GM18861 (cell line): ENCODE measurements around the gene ARL8A.
"Not testable (repeated sequence)": the region's sequence is repeated elsewhere in the genome, so short reads cannot be mapped to it uniquely, and the experiment has no call there.

Experiments used
- ATAC-seq: cut with Tn5 transposase; IDR thresholded peaks from one replicate; pipeline ENCODE4 v1.9.1; 2021; ENCODE audit not compliant: unreplicated experiment

ARL8A gene

GRCh38 chr1:202144402-202145067, at the start of gene ARL8A:
ARL8A (minus strand) TSS chr1:202144737; CDS start chr1:202144572, 165 bp downstream.
- ATAC-seq: no peak

- ATAC-seq: no peak
These were observed 49.8 kb upstream of the ARL8A start for GRCh38 chr1:202194328-202194648.

DNA sequence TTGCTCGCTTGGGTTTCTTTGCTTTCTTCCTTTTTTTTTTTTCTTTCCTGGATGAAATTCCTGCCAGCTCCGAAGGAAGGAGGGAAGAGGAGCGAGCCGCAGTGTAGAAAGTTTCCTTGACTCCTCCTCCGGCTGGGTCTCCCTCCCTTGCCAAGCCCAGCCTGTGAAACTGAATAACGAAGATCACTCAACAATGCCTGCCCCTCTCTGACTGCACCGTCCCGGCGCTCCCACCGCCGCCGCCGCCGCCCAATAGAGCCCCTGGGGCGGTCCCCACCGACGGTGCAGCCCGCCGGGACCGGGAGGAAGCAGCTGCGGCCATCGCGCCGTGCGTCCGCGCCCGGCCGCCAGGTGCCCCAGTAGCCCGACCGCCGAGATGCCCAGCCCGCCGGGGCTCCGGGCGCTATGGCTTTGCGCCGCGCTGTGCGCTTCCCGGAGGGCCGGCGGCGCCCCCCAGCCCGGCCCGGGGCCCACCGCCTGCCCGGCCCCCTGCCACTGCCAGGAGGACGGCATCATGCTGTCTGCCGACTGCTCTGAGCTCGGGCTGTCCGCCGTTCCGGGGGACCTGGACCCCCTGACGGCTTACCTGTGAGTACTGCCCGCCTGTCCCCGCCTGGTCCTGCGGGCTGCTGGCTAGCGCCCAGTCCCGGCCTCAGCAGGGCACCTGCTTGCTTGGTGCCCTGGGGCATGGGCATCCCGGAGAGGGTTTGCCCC, 49.2 kb upstream of the ARL8A start, which contains the start of gene LGR6:
Gene LGR6, plus strand, starts transcription at position 186 of the 714 bp plus-strand sequence. Its CDS starts 191 bp downstream, at position 377.
- ATAC-seq: no peak

- ATAC-seq: no peak
These were observed 48.5 kb upstream of the ARL8A start for GRCh38 chr1:202192770-202193613.

GRCh38 chr1:202191391-202191790, 46.9 kb upstream of the ARL8A start:
- not testable (repeated sequence) for ATAC-seq

DNA sequence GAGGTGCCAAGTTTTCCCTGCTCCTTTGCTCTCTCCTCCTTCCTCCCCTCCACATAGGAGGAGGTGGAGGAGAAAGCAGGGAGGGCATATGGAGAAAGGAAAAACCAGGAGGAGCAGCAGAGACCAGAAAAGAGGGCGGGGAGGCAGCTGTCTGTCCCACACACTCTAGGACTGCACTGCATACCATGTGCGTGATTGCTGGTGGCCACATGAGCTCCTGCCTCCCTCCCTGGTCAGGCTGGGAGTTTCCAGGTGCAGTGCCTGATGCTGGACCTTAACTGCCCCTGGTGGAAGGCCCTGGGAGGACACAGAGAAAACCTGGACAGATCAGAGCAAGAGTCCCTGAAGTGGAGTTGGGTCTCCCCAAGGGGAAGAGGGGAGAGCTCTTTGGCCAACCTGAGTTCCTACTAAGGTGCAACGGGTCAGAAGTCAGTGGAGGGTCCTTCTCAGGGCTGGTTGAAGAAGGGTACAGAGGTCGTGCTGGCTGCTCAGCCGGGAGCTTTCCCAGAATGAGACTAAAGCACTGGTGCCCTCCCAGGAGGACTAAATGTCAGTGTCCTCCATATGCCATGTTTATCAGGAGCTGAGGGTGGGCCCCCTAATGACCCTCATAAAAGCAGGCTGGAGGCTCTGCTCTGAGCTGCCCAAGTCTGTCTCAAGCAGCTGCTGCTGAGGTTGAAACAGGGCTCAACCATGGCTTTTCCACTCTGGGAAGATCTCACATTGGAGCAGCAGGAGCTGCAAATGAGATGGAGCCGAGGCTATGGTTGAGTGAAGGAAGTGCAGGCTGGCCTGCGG, 45.6 kb upstream of the ARL8A start:
- no peak for ATAC-seq

DNA sequence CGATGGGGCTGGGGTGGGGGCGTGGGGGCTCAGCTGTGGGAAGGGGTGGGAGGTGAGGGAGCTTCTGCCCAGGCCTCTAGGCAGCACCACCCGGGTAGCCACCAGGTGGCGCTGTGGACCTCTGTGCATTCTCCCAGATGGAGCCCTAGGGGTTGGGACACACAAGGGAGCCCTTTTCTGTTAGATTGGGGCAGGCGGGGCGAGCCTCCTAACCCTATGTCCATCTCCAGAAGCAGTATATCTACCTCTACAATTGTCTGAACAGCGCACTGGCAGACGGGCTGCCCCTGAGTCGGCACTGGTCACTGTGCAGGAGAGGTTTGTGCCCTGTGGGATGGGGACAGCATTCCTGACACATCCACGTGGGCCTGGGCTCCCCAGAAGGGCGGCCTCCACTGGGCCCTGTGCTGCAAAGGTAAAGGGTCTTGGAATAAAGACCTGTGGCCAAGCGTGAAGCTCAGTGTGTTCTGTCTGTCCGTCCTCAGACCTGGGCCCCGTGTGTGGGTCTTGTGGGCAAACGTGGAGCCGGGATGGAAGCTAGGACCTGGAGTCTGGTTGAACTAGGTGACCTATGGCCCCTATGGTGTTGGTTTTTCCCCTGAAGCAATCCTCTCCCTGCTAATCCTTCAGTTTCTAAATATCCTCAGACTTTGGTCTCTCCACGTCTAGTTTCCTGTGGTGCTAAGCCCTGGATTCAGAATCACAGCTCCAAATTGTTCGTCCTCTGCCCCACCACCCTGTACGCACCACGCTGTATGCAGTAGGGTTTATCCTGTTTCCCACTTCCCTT, 44.7 kb upstream of the ARL8A start:
- ATAC-seq: no peak

GRCh38 chr1:202187697-202188407, 43.3 kb upstream of the ARL8A start:
- ATAC-seq: no peak

- ATAC-seq: no peak
These were observed 42.6 kb upstream of the ARL8A start for GRCh38 chr1:202187041-202187671.

DNA sequence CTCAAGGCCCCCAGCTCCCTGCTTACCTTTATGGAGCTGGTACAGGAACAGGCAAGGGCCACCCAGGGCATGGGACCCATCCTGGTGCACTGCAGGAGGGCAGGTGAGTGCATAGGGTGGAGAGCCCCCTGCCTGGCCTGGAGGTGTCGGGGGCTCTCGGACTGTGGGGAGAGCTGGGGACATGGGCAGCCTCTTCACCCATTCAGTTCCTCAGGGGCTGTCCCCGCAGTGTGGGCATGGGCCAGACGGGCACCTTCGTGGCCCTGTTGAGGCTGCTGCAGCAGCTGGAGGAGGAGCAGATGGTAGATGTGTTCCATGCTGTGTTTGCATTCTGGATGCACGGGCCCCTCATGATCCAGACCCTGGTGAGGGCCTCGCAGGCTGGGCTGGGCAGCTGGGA, 41.8 kb upstream of the ARL8A start:
- no peak for ATAC-seq

- peak; percentile 48 for ATAC-seq
These were observed 40.4 kb upstream of the ARL8A start for GRCh38 chr1:202184750-202185460.

- no peak for ATAC-seq
These were observed 37.7 kb upstream of the ARL8A start for GRCh38 chr1:202182040-202182877.

- no peak for ATAC-seq
These were observed 37.0 kb upstream of the ARL8A start for GRCh38 chr1:202181586-202181985.

DNA sequence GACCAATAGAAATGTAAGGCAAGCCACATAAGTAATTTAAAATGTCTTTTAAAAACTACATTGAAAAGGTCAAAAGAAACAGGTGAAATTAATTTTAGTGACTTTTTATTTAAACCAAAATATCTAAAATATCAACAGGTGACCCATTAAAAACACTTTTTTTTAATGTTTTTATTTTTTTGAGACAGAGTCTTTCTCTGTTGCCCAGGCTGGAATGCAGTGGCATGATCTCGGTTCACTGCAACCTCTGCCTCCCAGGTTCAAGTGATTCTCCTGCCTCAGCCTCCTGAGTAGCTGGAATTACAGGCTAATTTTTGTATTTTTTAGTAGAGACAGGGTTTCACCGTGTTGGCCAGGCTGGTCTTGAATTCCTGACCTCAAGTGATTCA, 36.2 kb upstream of the ARL8A start:
- not testable (repeated sequence) for ATAC-seq

GRCh38 chr1:202179828-202180750, 35.6 kb upstream of the ARL8A start:
- no peak for ATAC-seq
